GM18907 (cell line): ENCODE results near the gene MDH1.

ENCODE experiments used
- ATAC-seq: cut with Tn5 transposase; IDR thresholded peaks from one replicate; pipeline ENCODE4 v1.9.1; 2021; ENCODE audit warnings: mild to moderate bottlenecking, moderate library complexity; ENCODE audit not compliant: unreplicated experiment

MDH1 gene

GRCh38 chr2:63628403-63628942, 39.7 kb downstream of the MDH1 start:
- no peak for ATAC-seq

GRCh38 chr2:63631501-63631900, 42.7 kb downstream of the MDH1 start:
- no peak for ATAC-seq

- no peak for ATAC-seq
These were observed 43.6 kb downstream of the MDH1 start for GRCh38 chr2:63632382-63632781.

GRCh38 chr2:63639344-63639743, 50.6 kb downstream of the MDH1 start:
- ATAC-seq: no peak

- ATAC-seq: no peak
These were observed 54.2 kb downstream of the MDH1 start for GRCh38 chr2:63642946-63643345.

- no peak for ATAC-seq
These were observed 54.7 kb downstream of the MDH1 start for GRCh38 chr2:63643486-63643885.

- no peak for ATAC-seq
These were observed 59.9 kb downstream of the MDH1 start for GRCh38 chr2:63648632-63649031.

- no peak for ATAC-seq
These were observed 61.1 kb downstream of the MDH1 start for GRCh38 chr2:63649829-63650228.

GRCh38 chr2:63650756-63651155, 62.0 kb downstream of the MDH1 start:
- ATAC-seq: no peak

GRCh38 chr2:63651356-63651755, 62.6 kb downstream of the MDH1 start:
- no peak for ATAC-seq

- ATAC-seq: no peak
These were observed 63.3 kb downstream of the MDH1 start for GRCh38 chr2:63651861-63652651.

GRCh38 chr2:63652652-63652985, 63.9 kb downstream of the MDH1 start:
- ATAC-seq: no peak

- no peak for ATAC-seq
These were observed 66.2 kb downstream of the MDH1 start for GRCh38 chr2:63654959-63655358.
